Peyer's patch (tissue), 4 donors: ENCODE data around the gene GFY. TPM values are rescaled to one million over a fixed set of nuclear protein-coding genes. Genes with fewer than 3 reads are reported as not detected.

Experiments used
- DNase-seq, 3 donors: peaks; one replicate each; pipeline ENCODE4 v3.0.0-alpha.2; 2017 to 2019
- H3K27ac ChIP-seq, 4 donors: fragments of 200-600 bp; sonication (generic); one replicate each; pipeline ENCODE4 v1.5.1; 2016 to 2019
- H3K27me3 ChIP-seq, 2 donors: fragments of 200-600 bp; sonication (generic); one replicate each; pipeline ENCODE4 v1.5.1; 2019
- H3K36me3 ChIP-seq, 3 donors: fragments of 200-600 bp; sonication (generic); one replicate each; pipeline ENCODE4 v1.5.1; 2016 to 2019
- H3K4me1 ChIP-seq, 4 donors: fragments of 200-600 bp; sonication (generic); one replicate each; pipeline ENCODE4 v1.5.1; 2016 to 2019
- H3K4me3 ChIP-seq, 4 donors: fragments of 200-600 bp; sonication (generic); 1 replicate in 3 of 4; 2 replicates in 1 of 4; pipeline ENCODE4 v1.5.1; 2016 to 2019; ENCODE audit warnings: mild to moderate bottlenecking in 1 of 4
- H3K9me3 ChIP-seq, 4 donors: fragments of 200-600 bp; sonication (generic); one replicate each; pipeline ENCODE4 v1.5.1; 2016 to 2019; ENCODE audit warnings: mild to moderate bottlenecking in 1 of 4
- POLR2A ChIP-seq, 2 donors: fragments of 450-650 bp; IDR thresholded peaks; one replicate each; pipeline ENCODE4 v1.5.1; 2017; ENCODE audit warnings: antibody characterized with exemption in 2 of 2, mild to moderate bottlenecking in 2 of 2, moderate library complexity in 2 of 2
- total RNA-seq, 4 donors: library from RNA; depleted of rRNA; stranded (reverse); fragments of >200 nt; gene quantifications; one replicate each; pipeline ENCODE4 v1.1.0, GENCODE V29; 2016
- TF ChIP-seq, protein P1 (sequence below), 6 experiments: fragments of 450-650 bp in 4 of 6; fragments of 200-600 bp in 2 of 6; sonication (generic) in 1 of 6; IDR thresholded peaks; one replicate each; pipeline ENCODE4 v1.5.1; 2017 to 2019; ENCODE audit warnings: antibody characterized with exemption in 6 of 6, mild to moderate bottlenecking in 3 of 6, moderate library complexity in 1 of 6

The GFY gene
- total RNA-seq, 4 donors from 2014 or later: not detected

DNA sequence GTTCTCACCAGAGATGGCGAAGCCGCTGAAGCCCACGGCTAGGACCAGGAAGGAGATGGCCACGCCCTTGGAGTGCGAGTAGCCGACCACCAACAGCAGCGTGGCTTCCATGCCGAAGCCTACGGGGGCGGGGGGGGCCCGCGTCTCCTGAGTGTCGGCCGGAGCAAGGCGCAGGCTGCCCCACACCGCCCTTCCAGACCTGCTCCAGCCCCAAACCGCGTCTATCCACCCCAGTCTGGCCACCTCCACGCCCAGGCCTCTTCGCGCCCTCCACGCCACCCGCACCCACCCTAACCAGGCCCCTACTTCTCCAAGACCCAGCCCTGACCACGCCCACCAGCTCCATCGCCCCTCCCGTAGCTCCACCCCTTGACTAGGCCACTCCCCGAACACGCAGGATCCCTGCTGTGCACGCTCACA, 6.2 kb downstream of the GFY start:
- H3K36me3 ChIP-seq: no peaks in the 10 kb centered on the region
- no peak overlapping the region for H3K27ac ChIP-seq
- TF ChIP-seq, protein P1, sequence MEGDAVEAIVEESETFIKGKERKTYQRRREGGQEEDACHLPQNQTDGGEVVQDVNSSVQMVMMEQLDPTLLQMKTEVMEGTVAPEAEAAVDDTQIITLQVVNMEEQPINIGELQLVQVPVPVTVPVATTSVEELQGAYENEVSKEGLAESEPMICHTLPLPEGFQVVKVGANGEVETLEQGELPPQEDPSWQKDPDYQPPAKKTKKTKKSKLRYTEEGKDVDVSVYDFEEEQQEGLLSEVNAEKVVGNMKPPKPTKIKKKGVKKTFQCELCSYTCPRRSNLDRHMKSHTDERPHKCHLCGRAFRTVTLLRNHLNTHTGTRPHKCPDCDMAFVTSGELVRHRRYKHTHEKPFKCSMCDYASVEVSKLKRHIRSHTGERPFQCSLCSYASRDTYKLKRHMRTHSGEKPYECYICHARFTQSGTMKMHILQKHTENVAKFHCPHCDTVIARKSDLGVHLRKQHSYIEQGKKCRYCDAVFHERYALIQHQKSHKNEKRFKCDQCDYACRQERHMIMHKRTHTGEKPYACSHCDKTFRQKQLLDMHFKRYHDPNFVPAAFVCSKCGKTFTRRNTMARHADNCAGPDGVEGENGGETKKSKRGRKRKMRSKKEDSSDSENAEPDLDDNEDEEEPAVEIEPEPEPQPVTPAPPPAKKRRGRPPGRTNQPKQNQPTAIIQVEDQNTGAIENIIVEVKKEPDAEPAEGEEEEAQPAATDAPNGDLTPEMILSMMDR (IDR thresholded peaks at IDR 0.05): no peak
- TF ChIP-seq POLR2A (IDR thresholded peaks at IDR 0.05): no peak
- peaks cover 0 to 3% (median 0%) of the 10 kb centered on the region in 4 donors for H3K9me3 ChIP-seq
- peaks cover 0 to 12% (median 5%) of the 10 kb centered on the region in 4 donors for H3K4me1 ChIP-seq
- peaks cover 0 to 82% of the 10 kb centered on the region in 2 donors for H3K27me3 ChIP-seq
- no peak for DNase-seq
- no peak overlapping the region for H3K4me3 ChIP-seq

DNA sequence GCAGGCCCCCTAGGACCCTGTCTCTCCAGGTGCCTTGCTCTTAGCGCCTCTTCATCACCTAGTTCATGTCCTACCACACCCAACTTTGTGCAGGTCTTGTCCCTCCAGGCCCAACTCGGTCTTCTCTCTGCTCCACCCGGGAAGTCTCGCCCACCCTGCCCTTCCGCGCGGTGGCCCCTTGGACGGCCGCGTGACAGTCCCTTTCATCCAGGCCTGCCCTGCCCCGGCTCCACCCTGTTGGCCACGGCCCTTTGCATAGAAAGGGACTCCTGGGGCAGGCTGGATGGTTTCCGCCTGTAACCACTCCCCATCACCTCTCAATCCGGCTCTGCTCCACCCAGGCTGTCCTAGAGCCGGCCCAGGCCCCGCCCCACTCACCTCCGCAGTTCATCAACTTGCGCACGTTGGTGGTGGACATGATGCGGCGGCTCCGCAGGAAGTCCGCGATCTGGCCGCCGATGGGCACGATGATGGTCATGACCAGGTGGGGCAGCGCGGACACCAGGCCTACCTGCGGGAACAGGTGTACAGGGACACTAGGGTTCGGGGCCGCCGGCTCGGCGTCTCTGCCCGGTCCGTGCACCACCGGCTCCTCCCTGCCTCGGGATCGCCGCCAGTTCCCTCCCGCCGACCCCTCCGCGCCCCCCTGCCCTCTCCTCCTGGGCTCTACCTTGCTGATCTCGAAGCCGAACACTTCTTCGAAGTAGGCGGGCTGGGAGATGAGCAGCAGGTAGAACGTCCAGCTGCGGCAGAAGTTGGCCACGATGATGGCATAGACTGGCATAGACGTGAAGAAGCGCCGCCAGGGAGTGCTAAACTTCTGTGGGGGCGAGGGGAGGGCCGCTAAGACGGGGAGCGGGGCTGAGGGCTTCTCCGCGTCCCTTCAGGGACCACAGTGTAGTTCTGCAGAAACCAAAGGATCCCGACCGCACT, 7.2 kb downstream of the GFY start:
- Histone ChIP-seq H3K36me3 (no peaks in the 10 kb centered on the region), H3K4me3 (no peak overlapping the region), H3K27ac (no peak overlapping the region), H3K4me1 (peaks cover 0 to 12% (median 5%) of the 10 kb centered on the region in 4 donors), H3K9me3 (peaks cover 0 to 4% (median 0%) of the 10 kb centered on the region in 4 donors), H3K27me3 (peaks cover 0 to 82% of the 10 kb centered on the region in 2 donors)
- no peak for DNase-seq
- TF ChIP-seq, protein P1 (IDR thresholded peaks at IDR 0.05): no peak
- TF ChIP-seq POLR2A (IDR thresholded peaks at IDR 0.05): no peak

- peaks cover 0 to 4% (median 2%) of the 10 kb centered on the region in 4 donors for H3K4me1 ChIP-seq
- H3K27ac ChIP-seq: no peak overlapping the region
- TF ChIP-seq POLR2A (IDR thresholded peaks at IDR 0.05): no peak
- TF ChIP-seq, protein P1 (IDR thresholded peaks at IDR 0.05): no peak
- DNase-seq: no peak
- no peaks in the 10 kb centered on the region for H3K36me3 ChIP-seq
- H3K4me3 ChIP-seq: no peak overlapping the region
- H3K27me3 ChIP-seq: peaks cover 0 to 73% of the 10 kb centered on the region in 2 donors
- H3K9me3 ChIP-seq: peaks cover 0 to 4% (median 0%) of the 10 kb centered on the region in 4 donors
Measured at GRCh38 chr19:49433240-49433901, 8.2 kb downstream of the GFY start.

DNA sequence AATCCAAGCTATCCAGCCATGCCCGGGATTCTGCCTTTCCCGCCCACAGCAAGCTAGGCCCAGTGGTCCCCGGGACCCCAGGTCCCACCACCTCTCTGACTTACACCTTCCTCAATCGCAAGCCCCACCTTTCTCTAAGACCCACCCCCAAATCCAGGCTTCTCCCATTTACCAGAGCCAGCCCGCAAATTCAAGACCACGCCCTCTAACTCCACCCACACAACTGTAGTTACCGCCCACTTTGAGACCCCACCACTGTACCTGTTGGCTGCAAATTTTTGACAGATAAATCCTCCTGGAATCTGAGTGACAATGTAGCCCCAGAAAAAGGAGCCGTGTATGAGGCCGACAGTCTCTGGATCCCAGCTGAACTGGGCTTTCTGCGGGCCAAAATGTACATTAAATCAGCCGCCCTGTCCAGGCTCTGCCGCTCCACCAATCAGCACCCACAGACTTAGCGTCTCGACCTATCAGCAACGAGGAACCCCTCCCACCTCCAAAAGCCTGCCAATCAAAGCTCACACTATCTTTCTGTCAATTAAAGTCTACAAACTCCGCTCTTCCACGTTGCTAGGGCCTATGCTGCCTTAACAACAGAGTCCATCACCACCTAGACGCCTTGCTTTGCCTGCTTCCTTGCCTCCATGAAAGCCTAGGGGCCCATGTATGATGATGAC, 9.9 kb downstream of the GFY start:
- DNase-seq: no peak
- Histone ChIP-seq H3K27ac (no peak overlapping the region), H3K4me3 (no peak overlapping the region), H3K36me3 (no peaks in the 10 kb centered on the region), H3K9me3 (peaks cover 0 to 4% (median 0%) of the 10 kb centered on the region in 4 donors), H3K4me1 (no peaks in the 10 kb centered on the region), H3K27me3 (peaks cover 0 to 73% of the 10 kb centered on the region in 2 donors)
- TF ChIP-seq, protein P1 (IDR thresholded peaks at IDR 0.05): no peak
- no peak for TF ChIP-seq POLR2A (IDR thresholded peaks at IDR 0.05)

DNA sequence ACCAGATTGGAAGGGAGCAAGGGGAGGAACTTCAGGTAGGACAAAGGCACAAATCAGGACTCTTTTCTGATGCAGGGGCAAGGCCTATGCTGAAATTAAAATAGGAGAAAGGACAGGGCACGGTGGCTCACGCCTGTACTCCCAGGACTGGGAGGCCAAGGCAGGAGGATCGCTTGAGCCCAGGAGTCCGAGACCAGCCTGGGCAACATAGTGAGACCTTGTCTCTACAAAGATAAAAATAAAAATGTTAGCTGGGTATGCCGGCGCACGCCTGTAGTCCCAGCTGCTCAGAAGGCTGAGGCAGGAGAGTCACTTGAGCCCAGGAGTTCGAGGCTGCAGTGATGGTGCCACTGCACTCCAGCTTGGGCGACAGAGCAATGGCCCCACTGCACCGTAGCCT, 10.5 kb downstream of the GFY start:
- Histone ChIP-seq H3K27me3 (peaks cover 0 to 73% of the 10 kb centered on the region in 2 donors), H3K9me3 (peaks cover 0 to 4% (median 0%) of the 10 kb centered on the region in 4 donors), H3K36me3 (no peaks in the 10 kb centered on the region), H3K4me3 (no peak overlapping the region), H3K27ac (no peak overlapping the region), H3K4me1 (no peaks in the 10 kb centered on the region)
- no peak for DNase-seq
- TF ChIP-seq, protein P1 (IDR thresholded peaks at IDR 0.05): no peak
- TF ChIP-seq POLR2A (IDR thresholded peaks at IDR 0.05): no peak
